Bronchial epithelial cell (primary cell): ENCODE data around the gene ADGRL3. TPM values are rescaled to one million over a fixed set of nuclear protein-coding genes. Genes with fewer than 3 reads are reported as not detected.

Experiments used
- DNase-seq: peaks from one replicate; pipeline ENCODE4 v3.0.0-alpha.2; 2010; ENCODE audit warnings: low read depth
- FAIRE-seq: peaks from 2 replicates; lab custom pipeline; 2011; peaks lifted over from hg19 to GRCh38; lab: Jason Lieb, UNC
- H3K27me3 ChIP-seq: 2 replicates; pipeline ENCODE4 v1.5.1; 2011; ENCODE audit warnings: low read length; ENCODE audit not compliant: control insufficient read depth, insufficient read depth
- H3K36me3 ChIP-seq: 2 replicates; pipeline ENCODE4 v1.5.1; 2011; ENCODE audit warnings: low read length; ENCODE audit not compliant: control insufficient read depth, insufficient read depth
- H3K4me3 ChIP-seq: 2 replicates; pipeline ENCODE4 v1.5.1; 2011; ENCODE audit warnings: mild to moderate bottlenecking, low read depth, low read length, control low read depth
- CTCF ChIP-seq: IDR thresholded peaks from 2 replicates; pipeline ENCODE4 v1.5.1; 2011; ENCODE audit warnings: mild to moderate bottlenecking, moderate library complexity, low read length, control low read depth, inconsistent platforms; ENCODE audit not compliant: insufficient read depth, severe bottlenecking
- total RNA-seq: library from RNA; depleted of rRNA; stranded (reverse); fragments of >200 nt; gene quantifications from 2 replicates; pipeline ENCODE4 v1.2.1, GENCODE V29; 2014

Gene ADGRL3
- total RNA-seq, 1 donor from 2014 or later: under 0.01 TPM

- TF ChIP-seq CTCF: no peak
- DNase-seq (peak; percentile 35), FAIRE-seq (no peak)
- Histone ChIP-seq H3K27me3 (no peaks in the 10 kb centered on the region), H3K36me3 (no peaks in the 10 kb centered on the region), H3K4me3 (no peak overlapping the region)
Observed at GRCh38 chr4:61210186-61210939, 10.2 kb downstream of the ADGRL3 start.

GRCh38 chr4:61211781-61212180 lies 11.7 kb downstream of the ADGRL3 start:
- no peak for TF ChIP-seq CTCF
- no peak for DNase-seq
- no peaks in the 10 kb centered on the region for H3K36me3 ChIP-seq
- H3K27me3 ChIP-seq: no peaks in the 10 kb centered on the region
- FAIRE-seq: no peak
- no peak overlapping the region for H3K4me3 ChIP-seq

DNA sequence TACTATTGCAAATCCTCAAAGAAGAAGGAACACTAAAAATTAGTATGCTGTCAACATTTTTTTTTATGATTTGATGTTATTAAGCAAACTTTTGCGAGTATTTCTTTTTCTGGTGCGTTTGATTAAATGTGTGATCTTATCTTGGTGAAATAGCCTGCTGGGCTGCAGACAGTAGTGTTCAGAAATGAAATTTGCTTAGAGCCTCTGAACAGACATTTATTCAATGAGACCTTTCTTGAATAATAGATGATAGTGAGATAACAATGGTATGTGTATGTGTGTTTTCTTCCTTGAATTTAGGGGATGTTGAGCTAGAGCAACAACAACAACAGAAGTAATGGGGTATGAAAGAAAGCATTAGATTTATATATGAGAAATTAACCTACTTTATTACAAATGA lies 12.7 kb downstream of the ADGRL3 start:
- no peak for TF ChIP-seq CTCF
- FAIRE-seq: no peak
- DNase-seq: no peak
- Histone ChIP-seq H3K4me3 (no peak overlapping the region), H3K27me3 (no peaks in the 10 kb centered on the region), H3K36me3 (no peaks in the 10 kb centered on the region)

DNA sequence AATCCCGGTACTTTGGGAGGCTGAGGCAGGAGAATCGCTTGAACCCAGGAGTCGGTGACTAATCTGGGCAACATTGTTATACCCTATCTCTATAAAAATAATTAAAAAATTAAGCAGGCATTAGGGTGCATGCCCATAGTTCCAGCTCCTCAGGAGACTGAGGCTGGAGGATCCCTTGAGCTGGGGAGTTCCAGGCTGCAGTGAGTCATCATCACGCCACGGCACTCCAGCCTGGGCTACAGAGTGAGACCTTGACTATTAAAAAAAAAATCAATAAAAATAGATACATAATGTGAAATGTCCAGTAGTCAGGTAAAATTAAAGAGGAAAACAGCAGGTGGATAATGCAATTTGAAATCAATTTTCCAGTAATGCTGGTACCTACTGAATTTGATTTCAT lies 14.6 kb downstream of the ADGRL3 start:
- Histone ChIP-seq H3K36me3 (no peaks in the 10 kb centered on the region), H3K4me3 (no peak overlapping the region), H3K27me3 (no peaks in the 10 kb centered on the region)
- FAIRE-seq (no peak), DNase-seq (no peak)
- no peak for TF ChIP-seq CTCF

DNA sequence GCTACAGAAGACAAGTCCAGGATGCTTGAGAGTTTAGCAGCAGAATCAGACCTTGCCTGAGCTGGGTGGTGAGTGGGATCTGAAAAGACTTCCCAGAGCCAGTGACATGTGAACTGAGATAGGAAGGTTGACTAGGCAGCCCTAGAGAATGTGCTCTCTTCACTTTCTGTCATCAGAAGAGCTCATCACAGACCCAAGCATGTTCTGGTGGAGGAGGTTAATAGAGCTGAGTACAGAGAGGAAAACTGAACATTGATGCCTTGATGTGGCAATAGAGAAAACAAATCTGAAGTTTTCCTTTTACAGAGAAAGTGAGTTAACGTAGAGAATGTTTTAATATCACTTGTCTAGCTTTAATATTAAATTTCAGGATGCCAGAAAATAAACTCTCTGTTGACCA lies 17.1 kb downstream of the ADGRL3 start:
- H3K27me3 ChIP-seq: no peaks in the 10 kb centered on the region
- DNase-seq: no peak
- TF ChIP-seq CTCF: no peak
- H3K36me3 ChIP-seq: no peaks in the 10 kb centered on the region
- no peak overlapping the region for H3K4me3 ChIP-seq
- FAIRE-seq: no peak

DNA sequence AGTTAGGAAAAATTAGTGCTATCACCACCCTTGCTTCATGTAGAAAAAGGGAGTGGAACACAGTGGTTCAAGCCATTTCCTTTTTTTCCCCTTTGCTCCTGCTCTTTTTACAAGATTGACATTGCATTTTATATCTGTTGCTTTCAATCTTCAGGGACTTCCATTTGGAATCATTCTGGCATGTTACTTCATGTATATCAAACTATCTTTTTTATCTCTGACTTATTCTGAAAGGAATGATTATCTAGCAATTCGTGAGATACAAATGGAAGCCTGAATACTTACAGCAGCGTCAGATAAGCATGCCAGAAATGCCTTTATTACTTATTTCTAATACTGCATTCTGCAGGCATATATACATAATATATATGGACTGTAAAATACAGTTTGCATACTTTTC lies 20.4 kb downstream of the ADGRL3 start:
- no peak for TF ChIP-seq CTCF
- no peak for FAIRE-seq

More for the DNA sequence above, 20.4 kb downstream of the ADGRL3 start:
- H3K4me3 ChIP-seq: no peak overlapping the region
- no peaks in the 10 kb centered on the region for H3K27me3 ChIP-seq
- no peaks in the 10 kb centered on the region for H3K36me3 ChIP-seq
- DNase-seq: no peak
